ENCODE results near the gene GPR42.

Gene GPR42

GRCh38 chr19:35370722-35371121 lies at the start of gene GPR42:
Gene GPR42, plus strand, starts transcription at chr19:35371068. Its CDS starts 292 bp downstream, at chr19:35371360.
- no peak for DNase-seq (ENCODE audit: low spot score)

- DNase-seq (ENCODE audit: low spot score), result no peak
Measured at GRCh38 chr19:35321291-35321690, 49.6 kb upstream of the GPR42 start.

- DNase-seq (ENCODE audit: low spot score), result no peak
Measured at GRCh38 chr19:35322014-35322413, 48.9 kb upstream of the GPR42 start.

- no peak for DNase-seq (ENCODE audit: low spot score)
Measured at GRCh38 chr19:35327642-35328041, 43.2 kb upstream of the GPR42 start.

GRCh38 chr19:35328851-35329285 lies 42.0 kb upstream of the GPR42 start, which contains the start of gene CD22:
Gene CD22, plus strand, starts transcription at chr19:35329187. Its CDS starts 2,854 bp downstream, at chr19:35332041.
- no peak for DNase-seq (ENCODE audit: low spot score)

GRCh38 chr19:35329323-35329722 lies 41.5 kb upstream of the GPR42 start:
- DNase-seq (ENCODE audit: low spot score), result no peak

- no peak for DNase-seq (ENCODE audit: low spot score)
Measured at GRCh38 chr19:35330475-35330874, 40.4 kb upstream of the GPR42 start.

- no peak for DNase-seq (ENCODE audit: low spot score)
Measured at GRCh38 chr19:35331551-35332214, 39.2 kb upstream of the GPR42 start.

- no peak for DNase-seq (ENCODE audit: low spot score)
Measured at GRCh38 chr19:35332817-35333216, 38.1 kb upstream of the GPR42 start.

- no peak for DNase-seq (ENCODE audit: low spot score)
Measured at GRCh38 chr19:35334144-35334753, 36.6 kb upstream of the GPR42 start.

- no peak for DNase-seq (ENCODE audit: low spot score)
Measured at GRCh38 chr19:35336166-35336955, 34.5 kb upstream of the GPR42 start.

- DNase-seq (ENCODE audit: low spot score), result no peak
Measured at GRCh38 chr19:35337097-35337983, 33.5 kb upstream of the GPR42 start.

GRCh38 chr19:35337984-35338296 lies 32.9 kb upstream of the GPR42 start:
- DNase-seq (ENCODE audit: low spot score), result no peak

GRCh38 chr19:35340431-35340830 lies 30.4 kb upstream of the GPR42 start:
- no peak for DNase-seq (ENCODE audit: low spot score)

- no peak for DNase-seq (ENCODE audit: low spot score)
Measured at GRCh38 chr19:35341006-35341405, 29.9 kb upstream of the GPR42 start.

GRCh38 chr19:35341565-35342225 lies 29.2 kb upstream of the GPR42 start:
- no peak for DNase-seq (ENCODE audit: low spot score)

- DNase-seq (ENCODE audit: low spot score), result no peak
Measured at GRCh38 chr19:35342430-35342829, 28.4 kb upstream of the GPR42 start.

- DNase-seq (ENCODE audit: low spot score), result no peak
Measured at GRCh38 chr19:35344511-35345031, 26.3 kb upstream of the GPR42 start.

GRCh38 chr19:35345671-35346111 lies 25.2 kb upstream of the GPR42 start:
- no peak for DNase-seq (ENCODE audit: low spot score)

- no peak for DNase-seq (ENCODE audit: low spot score)
Measured at GRCh38 chr19:35346193-35347052, 24.4 kb upstream of the GPR42 start.

Measured in cerebellar cortex (tissue), 1 donor.